ENCODE results near the gene C16orf92.
"Not testable (repeated sequence)": the region's sequence is repeated elsewhere in the genome, so short reads cannot be mapped to it uniquely, and the experiment has no call there.

The C16orf92 gene

GRCh38 chr16:30005341-30006094 lies 17.5 kb upstream of the C16orf92 start:
- DNase-seq, result peak; percentile 46

GRCh38 chr16:30006095-30006473 lies 16.9 kb upstream of the C16orf92 start:
- no peak for DNase-seq

- DNase-seq, result no peak
Measured at GRCh38 chr16:30006659-30007377, 16.2 kb upstream of the C16orf92 start.

GRCh38 chr16:30007378-30007895 lies 15.6 kb upstream of the C16orf92 start:
- DNase-seq, result no peak

DNA sequence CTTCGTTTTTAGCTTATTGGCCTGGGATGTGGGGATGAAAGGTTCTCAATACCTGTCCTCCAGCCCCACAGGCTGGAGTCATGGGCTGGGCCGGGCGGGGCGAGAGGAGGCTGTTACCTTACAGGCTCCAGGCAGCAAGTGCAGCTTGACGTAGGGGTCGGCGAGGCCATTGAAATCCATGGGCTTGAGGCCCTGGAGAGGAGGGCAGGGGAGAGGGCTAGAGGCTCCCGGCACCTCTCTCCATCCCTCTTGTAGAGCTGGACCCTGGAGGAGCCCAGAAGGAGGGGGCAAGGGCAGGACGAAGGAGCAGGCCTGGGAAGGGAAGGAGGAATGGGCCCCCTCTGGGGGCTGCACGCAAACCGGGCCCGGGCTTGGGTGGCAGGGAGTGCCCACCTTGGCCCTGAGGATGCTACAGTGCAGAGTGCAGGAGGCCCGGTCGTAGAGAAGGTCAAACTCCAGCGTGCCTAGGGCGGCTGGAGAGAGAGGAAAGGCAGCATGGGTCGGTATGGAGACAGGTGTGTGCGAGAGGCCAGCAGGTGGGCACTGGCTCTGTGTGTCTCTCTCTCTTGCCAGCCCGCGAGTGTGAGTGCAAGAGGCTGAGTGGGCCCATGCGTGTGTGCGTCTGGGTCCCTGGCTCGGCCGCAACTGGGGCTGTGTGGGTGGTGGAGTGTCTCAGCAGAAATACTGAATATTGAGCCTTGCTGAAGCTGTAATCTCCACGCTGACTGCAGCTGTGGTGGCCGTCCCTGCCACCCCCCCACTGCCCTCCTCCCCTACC lies 13.7 kb upstream of the C16orf92 start:
- no peak for DNase-seq

DNA sequence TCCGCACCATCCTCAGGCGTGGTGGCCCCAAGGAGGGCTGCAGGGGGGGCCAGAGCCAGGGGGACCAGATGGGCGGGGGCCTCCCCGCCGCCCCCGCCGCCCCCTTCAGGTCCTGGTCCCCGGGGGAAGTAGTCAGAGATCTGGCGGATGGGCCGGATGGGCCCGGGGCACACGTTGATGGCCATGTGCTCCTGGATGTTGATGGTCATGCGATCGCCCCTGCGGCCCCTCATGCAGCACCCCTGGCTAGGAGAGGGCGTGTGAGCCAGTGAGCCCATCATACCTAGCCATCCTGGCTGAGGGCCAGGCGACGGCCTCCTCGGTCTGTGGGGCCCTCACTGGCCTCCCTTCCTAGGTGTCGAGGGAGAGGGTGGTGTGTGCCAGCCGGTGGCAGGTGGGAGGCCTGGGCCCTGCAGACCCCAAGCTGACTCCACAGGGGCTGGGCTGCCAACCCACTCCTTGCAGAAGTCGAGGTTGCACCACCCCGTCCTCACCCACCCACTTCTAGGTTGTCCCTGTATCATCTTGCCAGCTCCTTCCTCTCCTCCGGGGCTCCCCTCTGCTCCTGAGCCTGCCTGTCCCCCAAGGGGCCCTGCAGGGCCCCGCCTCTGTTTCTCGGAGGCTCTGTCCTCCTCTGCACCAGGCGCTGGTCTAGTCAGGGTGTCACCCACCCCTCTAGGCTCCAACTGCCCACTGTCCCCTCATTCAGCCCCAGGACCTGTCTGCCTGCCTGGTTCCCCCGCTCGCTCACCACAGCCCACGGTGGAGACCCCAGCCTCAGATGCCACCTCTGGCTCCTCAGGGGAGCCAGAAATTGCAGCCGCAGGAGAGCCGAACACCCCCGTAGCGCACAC lies 12.8 kb upstream of the C16orf92 start:
- DNase-seq, result no peak

- peak; percentile 51 for DNase-seq
Measured at GRCh38 chr16:30010844-30011713, 11.9 kb upstream of the C16orf92 start, which contains the start of gene DOC2A. TSS of gene DOC2A (minus strand) at chr16:30011027. CDS start at chr16:30010222, 805 bp downstream.

DNA sequence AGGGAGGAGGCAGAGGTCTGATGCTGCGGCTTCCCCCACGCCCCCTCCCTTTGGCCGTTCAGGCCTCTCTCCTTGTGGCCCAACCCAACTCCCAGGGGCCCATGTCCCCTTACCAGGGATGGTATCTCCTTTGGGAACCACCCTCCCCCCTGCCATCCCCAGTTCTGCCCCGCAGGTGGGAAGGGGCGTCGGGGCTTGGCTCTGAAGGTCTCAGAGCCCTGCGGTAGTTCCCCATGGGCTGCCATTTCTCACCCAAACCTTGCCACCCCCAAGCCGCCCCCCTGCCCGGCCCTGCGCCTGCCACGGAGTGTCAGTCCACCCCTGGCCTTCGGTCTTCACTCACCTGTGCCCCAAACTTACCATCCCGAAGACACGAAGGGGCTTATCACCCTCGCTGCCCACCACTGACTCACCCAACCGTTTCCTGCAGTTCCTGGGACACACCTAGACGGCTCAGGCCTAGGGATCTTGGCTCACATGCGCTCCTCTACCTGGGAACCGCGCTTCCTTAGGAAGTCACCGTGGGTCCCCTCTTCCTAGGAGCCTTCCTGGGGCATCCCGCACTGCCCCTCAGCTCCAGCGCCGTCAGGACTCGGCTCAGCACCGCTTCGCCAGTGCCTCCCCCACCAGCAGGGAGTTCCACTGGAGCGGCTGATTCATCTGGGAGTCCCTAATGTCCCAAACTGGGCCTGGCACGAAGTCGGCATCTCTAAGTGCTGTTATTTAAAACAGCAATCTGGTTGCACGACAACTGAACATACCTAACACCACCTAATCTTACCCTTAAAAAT lies 11.1 kb upstream of the C16orf92 start:
- no peak for DNase-seq

- DNase-seq, result not testable (repeated sequence)
Measured at GRCh38 chr16:30012598-30012997, 10.4 kb upstream of the C16orf92 start.

DNA sequence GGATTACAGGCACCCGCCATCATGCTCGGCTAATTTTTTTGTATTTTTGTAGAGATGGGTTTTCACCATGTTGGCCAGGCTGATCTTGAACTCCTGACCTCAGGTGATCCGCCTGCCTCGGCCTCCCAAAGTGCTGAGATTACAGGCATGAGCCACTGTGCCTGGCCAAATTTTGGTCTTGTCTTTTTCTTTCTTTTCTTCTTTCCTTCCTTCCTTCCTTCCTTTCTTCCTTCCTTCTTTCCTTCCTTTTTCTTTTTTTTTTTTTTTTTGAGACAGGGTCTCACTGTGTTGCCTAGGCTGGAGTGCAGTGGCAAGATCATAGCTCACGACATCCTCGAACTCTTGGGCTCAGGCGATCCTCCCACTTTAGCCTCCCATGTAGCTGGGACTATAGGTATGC lies 7.5 kb upstream of the C16orf92 start:
- not testable (repeated sequence) for DNase-seq

DNA sequence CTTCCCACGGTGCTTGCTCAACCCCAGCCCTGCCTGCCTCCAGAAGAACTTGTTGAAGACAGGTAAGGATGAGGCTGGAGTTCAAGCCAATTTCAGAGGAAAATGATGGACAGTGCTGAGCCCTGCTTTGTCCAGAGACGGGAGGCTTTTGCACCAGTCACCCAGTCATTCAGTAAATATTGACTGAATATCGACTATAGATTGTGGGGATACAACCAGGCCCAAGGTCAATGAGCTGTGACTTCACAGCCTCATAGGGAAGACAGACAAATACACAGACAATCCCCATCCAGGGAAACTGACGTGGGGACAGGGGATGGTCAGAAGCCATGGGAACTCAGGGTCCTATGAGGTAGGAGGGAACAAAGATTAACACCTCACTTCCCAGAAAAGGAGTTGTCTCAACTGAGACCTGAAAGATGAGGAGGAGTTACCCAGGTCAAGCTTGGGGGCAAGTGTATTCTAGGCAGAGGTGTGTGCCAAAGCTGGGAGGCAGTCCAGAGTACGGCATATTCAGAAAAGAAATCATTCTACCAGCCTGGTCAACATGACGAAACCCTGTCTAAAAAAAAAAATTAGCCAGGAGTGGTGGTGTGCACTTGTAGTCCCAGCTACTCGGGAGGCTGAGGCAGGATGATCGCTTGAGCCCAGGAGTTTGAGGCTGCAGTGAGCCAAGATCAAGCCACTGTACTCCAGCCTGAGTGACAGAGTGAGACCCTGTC lies 6.3 kb upstream of the C16orf92 start:
- DNase-seq, result no peak

DNA sequence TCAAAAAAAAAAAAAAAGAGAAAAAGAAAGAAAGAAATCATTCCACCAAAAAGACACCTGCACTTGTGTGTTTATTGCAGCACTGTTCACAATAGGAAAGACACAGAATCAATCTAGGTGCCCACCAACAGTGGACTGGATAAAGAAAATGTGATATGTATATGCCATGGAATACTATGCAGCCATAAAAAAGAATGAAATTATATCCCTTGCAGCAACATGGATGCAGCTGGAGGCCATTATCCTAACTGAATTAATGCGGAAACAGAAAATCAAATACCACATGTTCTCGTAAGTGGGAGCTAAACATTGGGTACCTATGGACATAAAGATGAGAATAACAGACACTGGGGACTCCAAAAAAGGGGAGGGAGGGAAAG lies 5.7 kb upstream of the C16orf92 start:
- DNase-seq, result no peak

DNA sequence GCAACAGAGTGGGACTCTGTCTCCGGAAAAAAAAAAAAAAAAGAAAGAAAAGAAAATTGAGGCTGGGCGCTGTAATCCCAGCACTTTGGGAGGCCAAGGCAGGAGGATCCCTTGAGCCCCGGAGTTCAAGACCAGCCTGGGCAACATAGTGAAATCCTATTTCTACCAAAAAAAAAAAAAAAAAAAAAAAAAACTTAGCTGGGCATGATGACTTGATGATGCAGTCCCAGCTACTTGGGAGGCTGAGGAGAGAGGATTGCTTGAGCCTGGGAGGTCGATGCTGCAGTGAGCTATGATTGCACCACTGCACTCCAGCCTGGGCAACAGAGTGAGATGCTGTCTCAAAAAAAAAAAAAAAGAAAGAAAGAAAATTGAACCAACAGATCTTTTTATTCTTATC lies 5.1 kb upstream of the C16orf92 start:
- not testable (repeated sequence) for DNase-seq

GRCh38 chr16:30018731-30019158 lies 4.3 kb upstream of the C16orf92 start:
- no peak for DNase-seq

GRCh38 chr16:30023586-30023985 lies 588 bp downstream of the C16orf92 start:
- DNase-seq, result no peak

GRCh38 chr16:30024451-30024850 lies 1.5 kb downstream of the C16orf92 start:
- DNase-seq, result no peak

- no peak for DNase-seq
Measured at GRCh38 chr16:30025156-30025555, 2.2 kb downstream of the C16orf92 start.

DNA sequence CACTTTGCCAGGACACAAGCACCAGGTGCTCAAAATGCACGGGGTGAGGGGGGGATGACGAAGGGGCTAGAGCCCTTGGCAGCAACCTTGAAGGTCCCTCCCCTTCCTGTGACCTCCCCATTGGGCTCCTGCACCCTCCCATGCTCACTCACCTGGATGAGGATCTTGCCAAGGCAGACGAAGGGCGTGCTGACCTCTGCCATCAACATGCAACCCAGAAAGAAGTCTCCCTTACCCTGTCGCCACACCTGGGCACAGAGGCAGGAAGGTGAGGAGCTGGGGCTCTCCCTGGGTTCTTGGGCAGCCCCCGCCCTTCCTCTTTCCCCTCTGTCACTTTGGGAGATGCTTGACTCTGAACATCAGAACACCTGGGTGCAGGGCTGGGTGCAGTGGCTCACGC lies 2.6 kb downstream of the C16orf92 start:
- DNase-seq, result no peak

GRCh38 chr16:30026449-30026848 lies 3.5 kb downstream of the C16orf92 start:
- DNase-seq, result no peak

Measured in stimulated activated CD4-positive, alpha-beta T cell treated with anti-CD3 and anti-CD28 coated beads, Interleukin-4, amount 100 ng/mL, for 1 hour (primary cell).